ENCODE results near the gene DENND2A. TPM values are rescaled to one million over a fixed set of nuclear protein-coding genes. Genes with fewer than 3 reads are reported as not detected.
A peak's percentile ranks its signal among the peaks of the same experiment; 100 is the strongest.
"Not testable (repeated sequence)": the region's sequence is repeated elsewhere in the genome, so short reads cannot be mapped to it uniquely, and the experiment has no call there.

DENND2A gene
- total RNA-seq, 1 experiment from 2014 or later = 10.0 TPM

DNA sequence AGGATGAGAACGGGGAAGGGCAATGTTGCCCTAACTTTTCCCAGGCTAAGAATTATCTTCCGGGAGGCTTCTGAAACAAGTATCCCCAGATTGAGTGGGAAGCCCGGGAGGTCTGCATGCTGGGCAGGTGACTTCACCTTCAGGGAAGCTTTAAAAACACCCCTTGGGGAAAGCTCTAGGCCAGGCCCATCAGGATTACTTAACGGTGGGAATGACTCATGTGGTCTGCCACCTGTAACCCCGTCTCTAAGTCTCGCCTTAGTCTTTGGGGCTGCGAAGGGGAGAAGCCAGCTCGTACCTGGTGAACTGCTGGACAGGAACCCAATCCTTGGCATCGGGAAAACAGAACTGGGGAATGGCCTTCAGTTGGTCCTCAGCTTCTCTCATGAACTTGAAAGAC, 81.2 kb downstream of the DENND2A start (continued):
- TF ChIP-seq TP53 (CRISPR knock-in tag; IDR thresholded peaks at IDR 0.05) (no peak), JUN (CRISPR knock-in tag; IDR thresholded peaks at IDR 0.05) (no peak), TCF7 (CRISPR knock-in tag; IDR thresholded peaks at IDR 0.05; ENCODE audit: low read depth) (no peak), ATF3 (CRISPR knock-in tag; conservative IDR thresholded peaks at IDR 0.05) (no peak), ZNF317 (CRISPR knock-in tag; IDR thresholded peaks at IDR 0.05; ENCODE audit: borderline replicate concordance, low read depth) (no peak), TEAD1 (CRISPR knock-in tag; IDR thresholded peaks at IDR 0.05) (no peak), FOXJ3 (CRISPR knock-in tag; IDR thresholded peaks at IDR 0.05; ENCODE audit: borderline replicate concordance) (no peak)
- TF ChIP-seq, protein P1, sequence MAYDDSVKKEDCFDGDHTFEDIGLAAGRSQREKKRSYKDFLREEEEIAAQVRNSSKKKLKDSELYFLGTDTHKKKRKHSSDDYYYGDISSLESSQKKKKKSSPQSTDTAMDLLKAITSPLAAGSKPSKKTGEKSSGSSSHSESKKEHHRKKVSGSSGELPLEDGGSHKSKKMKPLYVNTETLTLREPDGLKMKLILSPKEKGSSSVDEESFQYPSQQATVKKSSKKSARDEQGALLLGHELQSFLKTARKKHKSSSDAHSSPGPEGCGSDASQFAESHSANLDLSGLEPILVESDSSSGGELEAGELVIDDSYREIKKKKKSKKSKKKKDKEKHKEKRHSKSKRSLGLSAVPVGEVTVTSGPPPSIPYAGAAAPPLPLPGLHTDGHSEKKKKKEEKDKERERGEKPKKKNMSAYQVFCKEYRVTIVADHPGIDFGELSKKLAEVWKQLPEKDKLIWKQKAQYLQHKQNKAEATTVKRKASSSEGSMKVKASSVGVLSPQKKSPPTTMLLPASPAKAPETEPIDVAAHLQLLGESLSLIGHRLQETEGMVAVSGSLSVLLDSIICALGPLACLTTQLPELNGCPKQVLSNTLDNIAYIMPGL (CRISPR knock-in tag; IDR thresholded peaks at IDR 0.05) = no peak

GRCh38 chr7:140557809-140558518, 82.6 kb downstream of the DENND2A start:
- H3K27me3 Mint-ChIP-seq (ENCODE audit: low read depth) = no peaks in the 10 kb centered on the region
- ChIA-PET POLR2A (no interaction called here), CTCF (no interaction called here)
- no peaks in the 10 kb centered on the region for H3K9me3 Mint-ChIP-seq
- no peak overlapping the region for H3K4me3 Mint-ChIP-seq
- ATAC-seq (no peak), DNase-seq (ENCODE audit: low spot score) (no peak)
- H3K36me3 Mint-ChIP-seq = peaks cover 12% of the 10 kb centered on the region
- H3K4me1 Mint-ChIP-seq = peaks cover 15% of the 10 kb centered on the region
- peak overlapping the region; percentile 21 for H3K27ac Mint-ChIP-seq
- TF ChIP-seq TEAD1 (CRISPR knock-in tag; IDR thresholded peaks at IDR 0.05) (no peak), RELA (CRISPR knock-in tag; IDR thresholded peaks at IDR 0.05; ENCODE audit: borderline replicate concordance) (no peak), PRRX2 (CRISPR knock-in tag; IDR thresholded peaks at IDR 0.05) (no peak)
- TF ChIP-seq, protein P2, sequence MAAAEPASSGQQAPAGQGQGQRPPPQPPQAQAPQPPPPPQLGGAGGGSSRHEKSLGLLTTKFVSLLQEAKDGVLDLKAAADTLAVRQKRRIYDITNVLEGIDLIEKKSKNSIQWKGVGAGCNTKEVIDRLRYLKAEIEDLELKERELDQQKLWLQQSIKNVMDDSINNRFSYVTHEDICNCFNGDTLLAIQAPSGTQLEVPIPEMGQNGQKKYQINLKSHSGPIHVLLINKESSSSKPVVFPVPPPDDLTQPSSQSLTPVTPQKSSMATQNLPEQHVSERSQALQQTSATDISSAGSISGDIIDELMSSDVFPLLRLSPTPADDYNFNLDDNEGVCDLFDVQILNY (CRISPR knock-in tag; IDR thresholded peaks at IDR 0.05) = no peak
- TF ChIP-seq, protein P3, sequence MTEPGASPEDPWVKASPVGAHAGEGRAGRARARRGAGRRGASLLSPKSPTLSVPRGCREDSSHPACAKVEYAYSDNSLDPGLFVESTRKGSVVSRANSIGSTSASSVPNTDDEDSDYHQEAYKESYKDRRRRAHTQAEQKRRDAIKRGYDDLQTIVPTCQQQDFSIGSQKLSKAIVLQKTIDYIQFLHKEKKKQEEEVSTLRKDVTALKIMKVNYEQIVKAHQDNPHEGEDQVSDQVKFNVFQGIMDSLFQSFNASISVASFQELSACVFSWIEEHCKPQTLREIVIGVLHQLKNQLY (CRISPR knock-in tag; IDR thresholded peaks at IDR 0.05) = no peak
- TF ChIP-seq, protein P4, sequence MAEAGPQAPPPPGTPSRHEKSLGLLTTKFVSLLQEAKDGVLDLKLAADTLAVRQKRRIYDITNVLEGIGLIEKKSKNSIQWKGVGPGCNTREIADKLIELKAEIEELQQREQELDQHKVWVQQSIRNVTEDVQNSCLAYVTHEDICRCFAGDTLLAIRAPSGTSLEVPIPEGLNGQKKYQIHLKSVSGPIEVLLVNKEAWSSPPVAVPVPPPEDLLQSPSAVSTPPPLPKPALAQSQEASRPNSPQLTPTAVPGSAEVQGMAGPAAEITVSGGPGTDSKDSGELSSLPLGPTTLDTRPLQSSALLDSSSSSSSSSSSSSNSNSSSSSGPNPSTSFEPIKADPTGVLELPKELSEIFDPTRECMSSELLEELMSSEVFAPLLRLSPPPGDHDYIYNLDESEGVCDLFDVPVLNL (CRISPR knock-in tag; IDR thresholded peaks at IDR 0.05; ENCODE audit: borderline replicate concordance, low read depth) = no peak

- ChIA-PET POLR2A (no interaction called here), CTCF (no interaction called here)
- Mint-ChIP-seq H3K36me3 (peaks cover 12% of the 10 kb centered on the region), H3K4me3 (no peak overlapping the region), H3K4me1 (peaks cover 16% of the 10 kb centered on the region), H3K9me3 (no peaks in the 10 kb centered on the region), H3K27ac (no peak overlapping the region), H3K27me3 (ENCODE audit: low read depth) (no peaks in the 10 kb centered on the region)
- no peak for ATAC-seq
- no peak for DNase-seq (ENCODE audit: low spot score)
- TF ChIP-seq SMAD4 (CRISPR knock-in tag; IDR thresholded peaks at IDR 0.05) (no peak), NFYB (CRISPR knock-in tag; conservative IDR thresholded peaks at IDR 0.05; ENCODE audit: low read depth) (no peak), ZNF232 (CRISPR knock-in tag; IDR thresholded peaks at IDR 0.05) (no peak), ZNF121 (CRISPR knock-in tag; IDR thresholded peaks at IDR 0.05) (0 out of 2 replicates have a peak, but pooled peaks have one; percentile 23), NR2C2 (CRISPR knock-in tag; IDR thresholded peaks at IDR 0.05) (no peak)
- TF ChIP-seq, protein P1 (CRISPR knock-in tag; IDR thresholded peaks at IDR 0.05) = no peak
- TF ChIP-seq, protein P5, sequence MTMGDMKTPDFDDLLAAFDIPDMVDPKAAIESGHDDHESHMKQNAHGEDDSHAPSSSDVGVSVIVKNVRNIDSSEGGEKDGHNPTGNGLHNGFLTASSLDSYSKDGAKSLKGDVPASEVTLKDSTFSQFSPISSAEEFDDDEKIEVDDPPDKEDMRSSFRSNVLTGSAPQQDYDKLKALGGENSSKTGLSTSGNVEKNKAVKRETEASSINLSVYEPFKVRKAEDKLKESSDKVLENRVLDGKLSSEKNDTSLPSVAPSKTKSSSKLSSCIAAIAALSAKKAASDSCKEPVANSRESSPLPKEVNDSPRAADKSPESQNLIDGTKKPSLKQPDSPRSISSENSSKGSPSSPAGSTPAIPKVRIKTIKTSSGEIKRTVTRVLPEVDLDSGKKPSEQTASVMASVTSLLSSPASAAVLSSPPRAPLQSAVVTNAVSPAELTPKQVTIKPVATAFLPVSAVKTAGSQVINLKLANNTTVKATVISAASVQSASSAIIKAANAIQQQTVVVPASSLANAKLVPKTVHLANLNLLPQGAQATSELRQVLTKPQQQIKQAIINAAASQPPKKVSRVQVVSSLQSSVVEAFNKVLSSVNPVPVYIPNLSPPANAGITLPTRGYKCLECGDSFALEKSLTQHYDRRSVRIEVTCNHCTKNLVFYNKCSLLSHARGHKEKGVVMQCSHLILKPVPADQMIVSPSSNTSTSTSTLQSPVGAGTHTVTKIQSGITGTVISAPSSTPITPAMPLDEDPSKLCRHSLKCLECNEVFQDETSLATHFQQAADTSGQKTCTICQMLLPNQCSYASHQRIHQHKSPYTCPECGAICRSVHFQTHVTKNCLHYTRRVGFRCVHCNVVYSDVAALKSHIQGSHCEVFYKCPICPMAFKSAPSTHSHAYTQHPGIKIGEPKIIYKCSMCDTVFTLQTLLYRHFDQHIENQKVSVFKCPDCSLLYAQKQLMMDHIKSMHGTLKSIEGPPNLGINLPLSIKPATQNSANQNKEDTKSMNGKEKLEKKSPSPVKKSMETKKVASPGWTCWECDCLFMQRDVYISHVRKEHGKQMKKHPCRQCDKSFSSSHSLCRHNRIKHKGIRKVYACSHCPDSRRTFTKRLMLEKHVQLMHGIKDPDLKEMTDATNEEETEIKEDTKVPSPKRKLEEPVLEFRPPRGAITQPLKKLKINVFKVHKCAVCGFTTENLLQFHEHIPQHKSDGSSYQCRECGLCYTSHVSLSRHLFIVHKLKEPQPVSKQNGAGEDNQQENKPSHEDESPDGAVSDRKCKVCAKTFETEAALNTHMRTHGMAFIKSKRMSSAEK (CRISPR knock-in tag; IDR thresholded peaks at IDR 0.05; ENCODE audit: borderline replicate concordance) = no peak
These were observed 83.5 kb downstream of the DENND2A start for GRCh38 chr7:140557069-140557468.

DNA sequence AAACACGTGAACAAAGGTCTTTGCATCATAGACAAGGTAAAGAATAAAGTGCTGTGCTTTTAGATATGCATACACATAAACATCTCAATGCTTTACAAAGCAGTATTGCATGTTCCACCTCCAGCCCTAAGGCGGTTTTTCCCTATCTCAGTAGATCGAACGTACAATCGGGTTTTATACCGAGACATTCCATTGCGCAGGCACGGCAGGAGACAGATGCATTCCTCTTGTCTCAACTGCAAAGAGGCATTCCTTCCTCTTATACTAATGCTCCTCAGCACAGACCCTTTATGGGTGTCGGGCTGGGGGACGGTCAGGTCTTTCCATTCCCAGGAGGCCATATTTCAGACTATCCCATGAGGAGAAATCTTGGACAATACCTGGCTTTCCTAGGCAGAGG, 87.4 kb downstream of the DENND2A start:
- POLR2A ChIA-PET; ATAC-seq; H3K27me3 Mint-ChIP-seq (ENCODE audit: low read depth); CTCF ChIA-PET; H3K36me3 Mint-ChIP-seq; DNase-seq (ENCODE audit: low spot score); H3K9me3 Mint-ChIP-seq; H3K4me3 Mint-ChIP-seq: not testable (repeated sequence)
- H3K4me1 Mint-ChIP-seq = peaks cover 22% of the 10 kb centered on the region
- H3K27ac Mint-ChIP-seq = peak overlapping the region; percentile 64
